ENCODE data around the gene RPS10.
"Not testable (repeated sequence)": the region's sequence is repeated elsewhere in the genome, so short reads cannot be mapped to it uniquely, and the experiment has no call there.

RPS10 gene

GRCh38 chr6:34392497-34393190 is 33.2 kb downstream of the RPS10 start, which contains the start of gene NUDT3:
TSS of gene NUDT3 (minus strand) at chr6:34392669. CDS start at chr6:34392362, 307 bp downstream.
- DNase-seq (ENCODE audit: low spot score) = peak; percentile 98

- DNase-seq (ENCODE audit: low spot score) = peak; percentile 56
Observed at GRCh38 chr6:34391786-34392496, 33.9 kb downstream of the RPS10 start.

- DNase-seq (ENCODE audit: low spot score) = no peak
Observed at GRCh38 chr6:34391473-34391785, 34.4 kb downstream of the RPS10 start.

GRCh38 chr6:34390531-34391472 is 35.1 kb downstream of the RPS10 start:
- peak; percentile 64 for DNase-seq (ENCODE audit: low spot score)

GRCh38 chr6:34389034-34389433 is 36.8 kb downstream of the RPS10 start:
- no peak for DNase-seq (ENCODE audit: low spot score)

- DNase-seq (ENCODE audit: low spot score) = no peak
Observed at GRCh38 chr6:34388421-34388820, 37.4 kb downstream of the RPS10 start.

- DNase-seq (ENCODE audit: low spot score) = no peak
Observed at GRCh38 chr6:34386316-34387137, 39.3 kb downstream of the RPS10 start.

GRCh38 chr6:34385793-34386195 is 40.1 kb downstream of the RPS10 start:
- no peak for DNase-seq (ENCODE audit: low spot score)

GRCh38 chr6:34384321-34385153 is 41.3 kb downstream of the RPS10 start:
- no peak for DNase-seq (ENCODE audit: low spot score)

GRCh38 chr6:34383656-34384320 is 42.1 kb downstream of the RPS10 start:
- no peak for DNase-seq (ENCODE audit: low spot score)

GRCh38 chr6:34383161-34383631 is 42.7 kb downstream of the RPS10 start:
- DNase-seq (ENCODE audit: low spot score) = no peak

- no peak for DNase-seq (ENCODE audit: low spot score)
Observed at GRCh38 chr6:34381081-34381480, 44.8 kb downstream of the RPS10 start.

- no peak for DNase-seq (ENCODE audit: low spot score)
Observed at GRCh38 chr6:34378470-34378869, 47.4 kb downstream of the RPS10 start.

GRCh38 chr6:34377984-34378383 is 47.9 kb downstream of the RPS10 start:
- DNase-seq (ENCODE audit: low spot score) = no peak

GRCh38 chr6:34377571-34377970 is 48.3 kb downstream of the RPS10 start:
- not testable (repeated sequence) for DNase-seq (ENCODE audit: low spot score)

- no peak for DNase-seq (ENCODE audit: low spot score)
Observed at GRCh38 chr6:34375833-34376232, 50.0 kb downstream of the RPS10 start.

- DNase-seq (ENCODE audit: low spot score) = no peak
Observed at GRCh38 chr6:34374508-34374907, 51.4 kb downstream of the RPS10 start.

GRCh38 chr6:34374069-34374468 is 51.8 kb downstream of the RPS10 start:
- DNase-seq (ENCODE audit: low spot score) = no peak

GRCh38 chr6:34373511-34373910 is 52.4 kb downstream of the RPS10 start:
- DNase-seq (ENCODE audit: low spot score) = no peak

GRCh38 chr6:34371865-34372264 is 54.0 kb downstream of the RPS10 start:
- DNase-seq (ENCODE audit: low spot score) = not testable (repeated sequence)

Measured in Ammon's horn (tissue), 1 donor.